Fibroblast of villous mesenchyme (primary cell): Measurements from ENCODE around the gene ZMYM2. TPM values are rescaled to one million over a fixed set of nuclear protein-coding genes. Genes with fewer than 3 reads are reported as not detected.

Source experiments
- DNase-seq: peaks from one replicate; pipeline ENCODE4 v3.0.0-alpha.2; 2010; ENCODE audit warnings: low read depth
- H3K4me3 ChIP-seq: 2 replicates; pipeline ENCODE4 v1.5.1; 2011; ENCODE audit warnings: low read depth, mild to moderate bottlenecking, low read length
- total RNA-seq: library from RNA; depleted of rRNA; stranded (reverse); fragments of >200 nt; gene quantifications from 2 replicates; pipeline ENCODE4 v1.2.3, GENCODE V29; 2012
- TF ChIP-seq, protein P1 (sequence below): IDR thresholded peaks from 2 replicates; pipeline ENCODE4 v1.5.1; 2012; ENCODE audit warnings: low read depth, mild to moderate bottlenecking, low read length; ENCODE audit not compliant: insufficient read depth

Gene ZMYM2
- total RNA-seq, 1 donor, result 69.1 TPM

DNA sequence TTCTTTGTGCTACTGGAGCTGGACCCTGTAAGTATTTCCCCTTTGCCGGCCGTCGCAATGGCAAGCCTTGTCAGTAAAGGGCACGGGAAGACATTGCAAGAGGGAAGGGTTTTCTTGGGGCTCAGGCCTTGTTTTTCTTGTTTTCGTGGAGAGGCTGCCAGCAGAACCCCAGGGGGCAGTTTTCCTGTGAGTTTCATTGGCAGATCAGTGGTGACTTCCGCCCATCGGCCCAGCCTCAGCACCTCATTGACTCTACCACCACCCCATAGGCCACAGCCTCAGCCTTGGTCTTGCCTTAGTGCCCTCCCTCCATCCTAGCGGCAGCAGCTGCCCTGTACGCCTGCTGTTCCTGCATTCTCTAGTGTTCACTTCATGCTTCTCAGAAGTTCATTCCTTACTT, 140.8 kb downstream of the ZMYM2 start:
- H3K4me3 ChIP-seq, result no peak overlapping the region
- TF ChIP-seq, protein P1, sequence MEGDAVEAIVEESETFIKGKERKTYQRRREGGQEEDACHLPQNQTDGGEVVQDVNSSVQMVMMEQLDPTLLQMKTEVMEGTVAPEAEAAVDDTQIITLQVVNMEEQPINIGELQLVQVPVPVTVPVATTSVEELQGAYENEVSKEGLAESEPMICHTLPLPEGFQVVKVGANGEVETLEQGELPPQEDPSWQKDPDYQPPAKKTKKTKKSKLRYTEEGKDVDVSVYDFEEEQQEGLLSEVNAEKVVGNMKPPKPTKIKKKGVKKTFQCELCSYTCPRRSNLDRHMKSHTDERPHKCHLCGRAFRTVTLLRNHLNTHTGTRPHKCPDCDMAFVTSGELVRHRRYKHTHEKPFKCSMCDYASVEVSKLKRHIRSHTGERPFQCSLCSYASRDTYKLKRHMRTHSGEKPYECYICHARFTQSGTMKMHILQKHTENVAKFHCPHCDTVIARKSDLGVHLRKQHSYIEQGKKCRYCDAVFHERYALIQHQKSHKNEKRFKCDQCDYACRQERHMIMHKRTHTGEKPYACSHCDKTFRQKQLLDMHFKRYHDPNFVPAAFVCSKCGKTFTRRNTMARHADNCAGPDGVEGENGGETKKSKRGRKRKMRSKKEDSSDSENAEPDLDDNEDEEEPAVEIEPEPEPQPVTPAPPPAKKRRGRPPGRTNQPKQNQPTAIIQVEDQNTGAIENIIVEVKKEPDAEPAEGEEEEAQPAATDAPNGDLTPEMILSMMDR, result no peak
- DNase-seq, result no peak

DNA sequence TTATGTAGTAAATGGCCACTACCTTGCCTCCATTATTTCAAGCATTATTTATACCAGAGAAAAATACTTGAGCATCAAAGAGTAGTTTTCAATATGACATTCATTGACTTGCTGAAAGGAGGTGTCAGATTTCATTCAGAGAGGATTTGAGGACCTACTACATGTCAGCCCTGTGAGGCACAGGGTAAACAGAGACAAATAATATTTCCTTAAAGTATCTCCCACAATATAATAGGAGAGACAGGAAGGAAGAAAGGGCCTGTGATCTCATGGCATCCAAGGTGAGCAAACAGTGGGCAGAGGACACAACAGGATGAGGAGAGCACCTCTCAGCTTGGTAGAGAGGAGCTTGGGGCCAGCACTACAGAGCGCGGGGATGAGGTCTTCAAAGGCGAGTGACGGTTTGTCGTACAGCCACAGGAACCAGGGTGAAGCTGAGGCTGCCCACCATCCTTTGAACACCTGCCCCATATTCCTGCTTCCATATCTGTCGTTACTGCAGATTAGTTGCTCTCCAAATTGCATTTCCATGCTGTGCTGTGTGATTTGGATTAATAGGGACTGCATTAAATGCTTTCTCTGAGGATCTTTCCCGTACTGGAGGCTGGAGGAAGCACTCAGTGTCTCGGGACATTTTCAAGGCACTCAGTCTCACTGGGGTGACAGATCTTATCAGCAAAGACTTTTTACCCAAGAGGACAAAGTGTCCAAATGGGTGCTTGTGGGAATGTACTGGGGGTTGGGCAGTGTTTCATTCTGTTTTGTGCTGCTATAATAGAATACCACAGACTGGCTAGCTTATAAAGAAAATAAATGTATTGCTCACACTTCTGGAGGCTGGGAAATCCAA, 143.2 kb downstream of the ZMYM2 start:
- H3K4me3 ChIP-seq, result no peak overlapping the region
- no peak for DNase-seq
- TF ChIP-seq, protein P1, result no peak

DNA sequence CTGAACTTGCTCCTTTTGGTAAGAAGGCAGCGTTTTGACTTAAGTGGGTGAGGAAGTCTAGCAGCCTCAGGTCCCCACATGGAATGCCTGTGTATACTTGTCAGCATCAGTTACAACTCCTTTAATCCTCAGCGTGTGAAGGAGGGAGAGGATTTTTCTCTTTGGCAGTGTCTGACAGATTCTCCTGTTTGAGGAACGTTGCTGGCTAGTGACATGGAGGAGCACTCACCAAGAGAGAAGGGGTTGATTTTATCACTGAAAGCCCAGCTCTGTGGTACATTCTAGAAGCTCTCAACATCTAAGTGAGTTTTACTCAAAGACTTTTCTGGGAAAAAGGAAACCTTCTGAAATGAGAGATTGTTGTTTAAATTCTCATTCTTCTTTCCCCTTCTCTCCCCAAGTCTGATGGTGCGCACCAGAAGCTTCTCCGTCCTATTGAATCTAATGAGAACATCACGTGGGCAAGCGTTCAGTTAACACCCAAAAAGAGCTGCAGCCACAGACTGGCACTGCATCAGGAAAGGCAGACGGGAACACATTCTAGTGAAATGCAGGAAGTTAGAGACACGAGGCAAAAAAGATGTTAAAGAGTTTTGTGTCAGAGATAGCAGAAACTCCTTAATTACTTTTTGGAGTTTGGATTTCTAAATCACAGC, 144.1 kb downstream of the ZMYM2 start:
- DNase-seq, result no peak

DNA sequence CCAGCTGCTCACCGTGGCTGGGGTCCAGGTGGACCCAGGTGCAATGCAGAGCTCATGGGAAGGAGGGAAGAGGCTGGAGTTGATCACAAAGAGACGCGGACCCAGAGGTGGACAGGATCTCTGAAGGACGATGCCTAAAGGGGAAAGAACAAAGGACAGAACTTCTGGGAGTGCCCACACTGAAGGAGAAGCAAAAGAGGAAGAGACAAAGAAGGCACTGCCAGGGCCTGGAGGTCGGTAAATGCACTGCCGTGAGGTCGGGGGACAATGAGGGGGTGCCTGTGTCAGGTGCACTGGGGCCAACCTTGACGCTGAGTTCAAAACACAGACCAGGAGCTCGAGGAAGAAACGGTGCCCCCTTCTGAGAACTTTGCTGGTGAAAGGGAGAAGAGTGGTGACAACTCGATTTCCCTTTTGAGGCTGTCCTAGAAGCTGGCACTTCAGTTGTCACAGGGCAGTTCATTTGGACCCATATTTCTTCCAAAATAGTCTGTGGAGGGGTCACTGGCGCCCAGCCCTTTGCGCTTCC, 146.7 kb downstream of the ZMYM2 start:
- no peak for DNase-seq
- TF ChIP-seq, protein P1, result no peak
- H3K4me3 ChIP-seq, result no peak overlapping the region

More for the DNA sequence above, 144.1 kb downstream of the ZMYM2 start:
- no peak overlapping the region for H3K4me3 ChIP-seq
- TF ChIP-seq, protein P1, result no peak

DNA sequence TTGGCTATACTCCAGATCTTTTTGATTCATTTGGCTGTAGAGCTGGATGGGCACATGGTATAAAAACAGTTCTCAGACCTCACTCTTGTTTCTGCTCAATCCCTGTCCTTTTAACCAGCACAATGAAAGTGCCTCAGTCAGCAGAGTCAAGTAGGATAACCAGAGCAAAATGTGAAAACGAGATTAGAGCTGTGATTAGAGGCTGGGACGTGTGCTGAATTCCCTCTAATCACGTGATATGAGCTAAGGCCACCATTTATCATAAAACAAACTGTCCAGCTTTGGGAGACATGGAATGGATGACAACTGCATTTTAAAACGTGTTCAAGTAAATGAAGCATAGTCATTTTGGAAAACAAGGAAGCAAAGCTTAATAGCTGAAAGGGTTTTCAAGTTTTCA, 148.2 kb downstream of the ZMYM2 start:
- DNase-seq, result no peak
- TF ChIP-seq, protein P1, result no peak
- H3K4me3 ChIP-seq, result no peak overlapping the region

DNA sequence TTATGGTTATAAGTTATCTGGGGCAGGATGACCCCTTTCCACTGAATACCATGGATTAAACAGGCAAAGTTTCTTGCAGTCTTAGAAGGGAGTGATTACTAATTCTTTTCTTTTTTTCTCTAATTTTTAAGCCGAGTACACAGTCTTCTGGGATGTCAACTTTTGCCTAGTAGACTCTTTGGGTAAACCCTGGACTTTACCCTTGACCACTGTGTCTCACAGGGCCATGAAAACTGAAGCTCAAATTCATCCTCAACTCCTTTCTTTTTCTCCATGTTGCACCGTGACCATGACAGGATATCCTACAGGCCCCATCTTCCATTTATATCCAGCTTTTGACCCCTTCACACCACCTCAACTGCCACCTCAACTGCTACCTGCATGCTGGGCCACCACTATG, 150.5 kb downstream of the ZMYM2 start:
- TF ChIP-seq, protein P1, result no peak
- no peak overlapping the region for H3K4me3 ChIP-seq
- DNase-seq, result no peak
